ENCODE data around the gene PTPRM.

DNA sequence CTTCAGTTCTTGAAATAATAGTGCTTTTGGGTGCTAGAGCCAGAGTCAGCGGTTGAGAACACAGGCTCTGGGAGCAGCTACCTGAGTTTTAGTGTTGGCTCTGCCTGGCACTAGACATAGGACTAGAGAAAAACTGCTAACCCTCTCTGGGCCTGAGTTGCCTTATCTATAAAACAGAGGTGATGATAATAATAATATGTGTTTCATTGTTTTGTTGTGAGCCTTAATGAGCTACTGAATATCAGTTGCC is 391.7 kb downstream of the PTPRM start:
- TF ChIP-seq CTCF (conservative IDR thresholded peaks at IDR 0.05; ENCODE audit: low read length): no peak
- TF ChIP-seq EZH2phosphoT487 (IDR thresholded peaks at IDR 0.05; ENCODE audit: borderline replicate concordance): no peak

Data from Loucy (cell line).